GM04503 (cell line): ENCODE results near the gene TDRD9.

Experiments used
- DNase-seq: peaks from one replicate; pipeline ENCODE4 v3.0.0-alpha.2; 2012; ENCODE audit warnings: low read depth

Gene TDRD9

GRCh38 chr14:104091061-104091926, 163.0 kb downstream of the TDRD9 start:
- no peak for DNase-seq

DNA sequence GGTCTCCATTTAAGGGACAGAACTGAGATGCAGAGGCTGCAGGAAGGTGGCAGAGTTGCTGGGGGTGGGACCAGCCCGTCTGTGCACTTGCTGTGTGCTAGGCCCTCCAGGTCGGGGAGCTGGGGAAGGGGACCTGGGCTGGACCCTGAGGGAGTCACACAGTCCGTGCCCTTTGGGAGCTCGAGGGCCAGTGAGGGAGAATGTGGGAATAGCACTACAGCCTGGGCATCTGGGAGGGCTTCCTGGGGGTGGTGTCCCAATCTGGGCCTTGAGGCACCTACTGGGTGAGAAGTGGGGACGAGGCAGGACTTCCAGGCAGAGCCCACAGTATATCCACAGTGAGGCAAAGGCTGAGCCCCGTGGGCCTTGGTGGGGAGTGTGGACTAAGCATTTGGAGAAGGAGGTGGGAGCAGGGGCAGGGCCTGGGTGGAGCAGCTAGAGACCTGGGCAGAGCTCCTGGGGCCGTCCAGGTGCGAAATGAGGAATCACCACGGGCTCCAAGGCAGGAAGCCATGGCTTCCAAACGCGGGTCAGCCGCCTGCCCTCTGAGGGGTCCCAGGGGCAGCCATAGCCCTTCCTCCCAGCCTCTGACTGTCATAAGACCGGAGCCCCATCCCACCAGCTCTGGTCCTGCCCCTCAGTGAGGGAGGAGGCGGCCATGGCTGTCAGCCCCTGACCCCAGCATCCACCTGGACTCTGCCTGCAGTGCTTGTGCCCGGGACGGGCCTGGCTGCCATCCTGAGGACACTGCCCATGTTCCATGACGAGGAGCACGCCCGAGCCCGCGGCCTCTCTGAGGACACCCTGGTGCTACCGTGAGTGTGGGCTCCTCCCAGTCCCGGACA, 163.9 kb downstream of the TDRD9 start:
- DNase-seq, result no peak

DNA sequence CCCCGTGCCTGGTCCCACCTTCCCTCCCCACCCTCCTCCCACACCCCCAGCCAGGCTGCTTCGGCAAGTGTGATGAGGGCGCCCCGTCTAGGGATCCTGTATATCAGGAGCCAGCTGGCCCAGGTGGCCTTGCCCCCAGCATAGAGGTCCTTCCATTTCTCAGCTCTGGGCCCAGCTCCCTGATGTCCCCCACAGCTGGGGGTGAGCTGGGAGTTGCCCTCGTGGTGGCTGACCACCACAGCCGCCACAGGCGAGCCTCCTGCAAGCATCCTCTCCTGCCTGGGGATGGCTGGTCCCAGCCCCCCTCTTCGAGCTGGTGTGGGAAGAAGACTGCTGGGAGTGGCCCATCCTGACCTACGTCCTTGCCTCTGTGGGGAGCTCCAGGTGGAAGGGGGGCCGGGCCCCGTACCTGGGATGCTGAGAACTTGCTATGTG, 164.7 kb downstream of the TDRD9 start:
- DNase-seq, result no peak

GRCh38 chr14:104093366-104094055, 165.3 kb downstream of the TDRD9 start:
- no peak for DNase-seq

DNA sequence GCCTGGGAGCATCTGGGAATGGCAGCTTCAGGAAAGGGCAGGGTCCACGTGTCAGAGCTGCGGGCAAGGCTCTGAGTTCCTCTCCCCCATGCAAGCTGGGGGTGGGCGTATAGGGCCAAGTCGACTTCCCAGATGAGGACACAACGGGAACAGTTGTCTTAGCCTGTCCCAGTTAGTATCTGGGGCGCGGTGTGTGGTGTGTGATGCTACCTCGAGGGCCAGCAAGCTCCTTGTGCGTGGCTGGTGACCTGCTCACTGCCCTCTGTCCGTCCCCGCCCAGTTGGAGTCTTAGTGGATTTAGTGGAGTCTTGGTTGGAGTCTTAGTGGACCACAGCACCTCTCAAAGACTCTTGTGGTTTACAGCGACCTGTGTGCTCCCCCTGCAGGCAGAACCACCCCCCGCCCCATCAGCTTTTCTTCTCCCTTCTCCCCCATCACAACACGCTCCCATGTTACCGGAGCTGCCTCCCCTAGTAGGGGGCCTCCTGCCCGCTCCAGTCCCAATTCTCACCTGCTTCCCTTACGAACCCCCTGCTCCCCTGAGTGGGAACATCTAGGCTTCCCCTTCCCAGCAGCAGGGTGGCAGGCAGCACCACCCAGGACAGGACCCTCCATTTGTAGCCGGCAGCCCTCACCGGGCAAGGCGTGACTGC, 165.9 kb downstream of the TDRD9 start:
- no peak for DNase-seq

DNA sequence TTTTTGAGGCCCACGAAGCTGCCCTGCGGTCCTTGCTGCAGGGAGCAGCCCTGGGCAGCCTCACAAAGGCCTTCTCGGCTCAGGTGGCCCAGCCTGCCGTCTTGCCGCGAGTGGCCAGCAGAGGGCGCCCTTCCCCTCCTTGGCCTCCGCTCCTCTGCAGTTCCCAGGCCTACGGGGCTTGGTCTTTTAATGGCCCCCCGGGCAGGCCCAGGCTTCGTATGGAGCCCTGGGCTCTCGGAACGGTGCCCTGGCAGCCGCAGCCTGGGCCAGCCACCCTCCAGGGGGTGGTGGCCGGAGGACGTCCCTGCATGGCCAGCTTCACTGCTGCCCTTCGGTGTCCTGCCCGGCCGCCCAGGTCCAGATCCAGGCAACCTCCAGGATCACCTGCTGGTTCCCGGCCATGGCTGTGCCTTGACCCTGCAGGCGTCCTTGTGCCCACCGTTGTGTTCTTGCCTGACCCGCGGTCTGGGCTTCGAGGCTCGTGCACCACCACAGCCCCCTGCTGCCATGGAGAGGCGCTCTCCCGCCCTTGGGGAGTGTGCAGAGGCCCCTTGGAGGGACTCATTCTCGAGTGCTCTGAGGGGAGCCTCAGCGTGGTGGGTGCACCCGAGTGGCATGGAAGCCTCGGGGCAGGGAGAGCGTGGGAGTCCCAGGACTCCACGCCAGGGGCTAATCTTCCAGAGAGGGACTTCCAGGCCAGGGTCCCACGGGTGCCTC, 166.6 kb downstream of the TDRD9 start:
- DNase-seq, result no peak

DNA sequence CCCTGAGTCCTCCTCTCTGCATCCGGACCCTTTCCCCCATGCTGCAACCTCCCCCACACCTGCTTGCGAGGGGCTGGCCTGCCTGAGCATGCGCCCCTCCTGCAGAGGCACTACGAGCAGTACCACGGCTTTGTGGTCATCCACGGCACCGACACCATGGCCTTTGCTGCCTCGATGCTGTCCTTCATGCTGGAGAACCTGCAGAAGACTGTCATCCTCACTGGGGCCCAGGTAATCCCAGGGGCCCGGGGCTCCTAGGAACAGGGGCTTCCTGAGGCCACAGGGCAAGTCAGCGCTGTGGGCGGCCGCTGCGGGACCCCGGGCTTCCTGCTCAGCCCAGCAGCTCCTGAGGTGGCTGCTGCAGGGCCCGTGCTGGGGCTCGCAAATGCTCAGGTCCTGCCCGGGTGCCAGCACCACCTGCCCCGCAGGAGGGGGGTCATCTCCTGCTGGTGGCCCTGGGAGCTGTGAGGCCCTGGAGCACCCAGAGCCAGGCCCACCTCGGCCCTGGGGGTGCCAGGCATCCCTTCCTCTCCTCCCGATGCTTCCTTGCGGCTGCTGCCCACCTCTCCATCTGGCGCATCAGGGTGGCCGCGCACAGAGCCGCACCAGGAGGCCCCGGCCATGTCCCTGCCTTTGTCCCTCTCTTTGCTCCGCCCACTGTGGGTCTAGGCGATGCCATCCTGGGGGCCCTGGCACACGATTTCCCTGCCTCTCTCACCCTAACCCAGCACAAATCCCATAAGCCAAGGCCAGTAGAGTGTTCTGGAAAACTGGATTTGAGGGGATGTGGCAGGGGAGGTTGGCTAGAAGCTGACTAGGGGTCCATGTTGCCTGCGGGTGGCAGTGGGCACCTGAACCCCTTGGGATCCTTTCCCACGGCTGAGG, 167.4 kb downstream of the TDRD9 start:
- DNase-seq, result no peak

DNA sequence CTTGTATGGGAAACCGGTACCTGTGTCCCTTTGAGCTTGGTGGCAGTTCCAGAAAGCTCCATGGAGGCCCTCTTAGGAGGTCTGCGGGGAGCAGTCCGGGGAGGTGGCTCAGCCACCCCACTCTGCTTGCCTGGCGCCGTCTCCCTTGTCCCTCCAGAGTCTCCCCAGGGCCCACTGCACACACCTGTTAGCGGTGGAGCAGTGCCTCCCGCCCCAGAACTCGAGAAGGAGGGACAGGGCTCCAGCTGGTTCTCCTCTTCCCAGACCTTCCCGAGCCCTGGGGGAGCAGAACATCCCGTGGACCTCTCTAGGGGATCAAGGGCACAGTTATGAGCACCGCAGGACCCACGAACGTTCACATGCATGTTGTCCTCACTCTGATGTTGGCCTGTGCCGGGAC, 168.1 kb downstream of the TDRD9 start:
- no peak for DNase-seq

- DNase-seq, result no peak
These were observed 168.8 kb downstream of the TDRD9 start for GRCh38 chr14:104096751-104097700.

DNA sequence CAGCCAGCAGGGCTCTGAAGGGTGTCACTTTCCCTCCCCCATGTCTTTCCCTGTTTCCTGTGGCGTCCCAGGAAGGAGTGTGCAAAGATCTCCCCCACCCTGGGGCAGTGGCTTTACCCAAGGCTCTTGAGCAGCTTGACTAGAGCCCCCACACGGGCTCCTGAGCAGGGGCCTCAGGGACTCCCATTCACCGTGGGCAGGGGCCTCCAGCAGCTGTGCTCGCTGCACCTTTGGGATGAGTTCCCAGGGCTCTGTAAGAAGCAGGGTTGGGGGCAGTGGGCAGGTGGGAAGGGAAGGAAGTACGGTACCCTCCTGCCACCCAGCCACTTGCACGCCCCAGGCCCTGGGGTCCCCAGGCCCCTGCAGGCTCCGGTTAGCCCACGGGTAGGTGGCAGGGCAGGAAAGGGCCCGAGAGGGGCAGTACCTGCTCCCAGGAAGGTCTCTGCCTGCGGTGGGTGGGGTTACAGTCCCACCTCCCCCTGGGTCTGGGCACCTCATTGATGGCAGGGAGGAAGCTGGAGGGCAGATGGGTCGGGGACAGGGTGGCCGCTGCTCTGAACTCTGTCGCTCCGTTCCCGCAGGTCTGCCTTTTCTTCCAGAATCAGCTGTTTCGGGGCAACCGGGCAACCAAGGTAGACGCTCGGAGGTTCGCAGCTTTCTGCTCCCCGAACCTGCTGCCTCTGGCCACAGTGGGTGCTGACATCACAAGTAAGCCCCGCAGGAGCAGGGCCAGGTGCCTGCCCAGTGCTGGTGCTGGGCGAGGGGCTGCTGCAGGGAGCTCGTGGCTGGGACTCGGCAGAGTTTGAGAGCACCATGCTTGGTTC, 170.2 kb downstream of the TDRD9 start:
- no peak for DNase-seq

GRCh38 chr14:104099096-104100041, 171.1 kb downstream of the TDRD9 start:
- DNase-seq, result no peak

DNA sequence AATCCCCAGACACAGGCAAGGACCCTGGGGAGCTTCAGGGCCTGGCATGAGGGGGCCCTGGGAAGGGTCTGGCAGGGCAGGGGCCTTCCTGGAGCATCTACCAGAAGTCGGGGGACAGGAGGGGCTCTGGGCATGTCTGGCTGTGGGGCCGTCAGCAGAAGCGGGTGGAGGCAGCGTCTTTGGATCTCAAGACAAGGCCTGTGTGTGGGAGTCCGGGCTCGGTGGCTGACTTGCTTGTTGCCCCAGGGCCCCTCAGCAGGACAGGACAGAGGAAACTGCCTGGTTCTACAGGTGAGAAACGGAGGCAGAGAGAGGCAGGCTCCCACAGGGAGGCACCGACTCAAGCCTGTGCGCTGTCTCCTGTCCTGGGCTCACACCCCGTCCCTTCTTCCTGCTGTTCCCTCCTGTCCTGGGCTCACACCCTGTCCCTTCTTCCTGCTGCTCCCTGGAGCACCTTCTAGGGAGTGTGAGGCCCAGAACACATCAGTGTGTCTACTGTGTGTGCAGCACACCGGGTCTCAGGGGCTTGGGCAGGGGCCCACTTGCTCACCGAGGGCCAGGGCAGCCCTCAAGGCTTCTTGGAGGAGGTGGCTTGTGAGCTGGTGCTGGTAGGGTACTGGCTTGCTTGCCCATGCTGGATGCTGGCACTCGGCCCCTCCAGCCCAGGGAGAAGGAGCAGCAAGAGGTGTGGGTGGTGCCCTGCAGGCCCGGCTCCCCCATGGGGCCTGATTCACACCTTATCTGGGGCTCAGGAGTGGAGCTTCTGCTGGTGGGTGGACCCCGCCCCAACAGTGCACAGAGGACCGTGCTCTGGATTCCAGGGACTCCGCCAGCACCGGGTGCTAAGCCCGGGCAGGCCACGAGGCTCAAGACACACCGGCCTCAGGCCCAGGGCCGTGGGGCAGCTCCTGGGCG, 172.2 kb downstream of the TDRD9 start:
- DNase-seq, result no peak

GRCh38 chr14:104101086-104101621, 172.9 kb downstream of the TDRD9 start:
- no peak for DNase-seq

DNA sequence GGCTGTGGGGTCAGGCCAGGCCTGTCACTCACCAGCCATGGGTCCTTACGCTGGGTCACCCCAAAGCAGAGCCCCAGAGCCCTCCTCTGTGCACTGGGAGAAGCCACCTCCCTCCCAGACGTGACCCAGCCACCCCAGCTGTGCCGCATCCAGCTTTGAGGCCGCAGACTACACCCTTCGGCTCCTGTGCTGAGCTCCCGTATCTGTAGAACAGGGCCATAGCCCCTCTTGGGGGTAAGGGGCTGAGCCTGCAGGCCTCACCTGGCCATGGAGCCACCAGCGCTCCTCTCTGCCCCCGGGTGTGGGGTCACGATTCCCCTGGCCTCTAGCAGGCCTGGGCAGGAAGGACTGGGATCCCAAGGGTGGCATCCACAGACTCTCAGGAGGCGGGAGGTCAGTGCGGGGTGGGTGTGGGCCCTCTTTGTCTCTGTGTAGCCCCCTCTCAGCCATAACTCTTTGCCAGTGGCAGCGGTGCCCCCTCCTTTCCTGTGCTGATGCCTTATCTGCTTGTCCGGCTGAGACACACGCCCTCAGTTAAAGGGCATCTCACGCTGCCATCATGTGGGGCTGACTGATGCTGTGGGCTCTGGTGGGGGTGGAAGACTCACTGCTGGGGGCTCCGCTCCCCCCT, 173.5 kb downstream of the TDRD9 start:
- DNase-seq, result no peak
